HCT116 (cell line): ENCODE results near the gene MTMR12. TPM values are rescaled to one million over a fixed set of nuclear protein-coding genes. Genes with fewer than 3 reads are reported as not detected.

Source experiments
- ATAC-seq: fragments of 200-7000 bp; cut with Tn5 transposase; 2 replicates; pipeline ENCODE4 v1.9.1; 2020; ENCODE audit warnings: mild to moderate bottlenecking, moderate library complexity
- BruUV-seq: library from RNA; stranded (reverse); fragments of 400-500 nt; replicated peaks from 2 replicates; lab custom pipeline; 2021; lab: Mats Ljungman, UMichigan
- CTCF ChIA-PET: fragments of 300-600 bp; sonication (Branson Sonifier 250); formaldehyde crosslinking; loops from one replicate; lab custom pipeline; 2021; ENCODE audit warnings: antibody characterized with exemption; lab: Charles Lee
- POLR2A ChIA-PET: fragments of 300-600, 350-600 bp; sonication (Branson Sonifier 250); formaldehyde crosslinking; loops from one replicate; lab custom pipeline; 2021; ENCODE audit warnings: antibody characterized with exemption; lab: Charles Lee
- RAD21 ChIA-PET, 2 experiments: fragments of 300-600 bp; sonication (Branson Sonifier 250); formaldehyde crosslinking; loops; one replicate each; lab custom pipeline; 2023; ENCODE audit warnings: low total read pairs in 2 of 2; ENCODE audit not compliant: uncharacterized antibody in 2 of 2, unreplicated experiment in 2 of 2, low non-redundant PET in 1 of 2; lab: Charles Lee
- DNase-seq: peaks from one replicate; pipeline ENCODE4 v3.0.0-alpha.2; 2010; ENCODE audit warnings: low read depth, low spot score
- H2AFZ ChIP-seq: fragments of 200-600 bp; shearing (Covaris generic), sonication (generic); 2 replicates; pipeline ENCODE4 v1.6.1; 2017; ENCODE audit warnings: low read depth, mixed run types, mixed read lengths, antibody characterized with exemption, low read length; ENCODE audit not compliant: poor library complexity, severe bottlenecking
- H3K27ac ChIP-seq: 2 replicates; pipeline ENCODE4 v1.5.1; 2012; ENCODE audit warnings: low read depth, low read length
- H3K27me3 ChIP-seq: fragments of 200-600 bp; sonication (generic); 2 replicates; pipeline ENCODE4 v1.6.1; 2016; ENCODE audit warnings: mixed run types, low read length, mixed read lengths; ENCODE audit not compliant: insufficient read depth
- H3K36me3 ChIP-seq, 2 experiments: fragments of 200-500 bp in 1 of 2; fragments of 200-600 bp in 1 of 2; sonication (Bioruptor generic) in 1 of 2; sonication (generic) in 1 of 2; 2 replicates each; pipeline versions ENCODE4 v1.5.1 to v1.6.1; 2014 to 2016; ENCODE audit warnings: low read length in 2 of 2, inconsistent platforms in 1 of 2, mixed read lengths in 1 of 2, mixed run types in 1 of 2; ENCODE audit not compliant: insufficient read depth in 2 of 2, control insufficient read depth in 1 of 2
- H3K4me1 ChIP-seq, 2 experiments: fragments of 200-600 bp in 1 of 2; sonication (generic) in 1 of 2; 2 replicates each; pipeline versions ENCODE4 v1.5.1 to v1.6.1; 2012 to 2017; ENCODE audit warnings: low read length in 2 of 2, inconsistent platforms in 1 of 2, mild to moderate bottlenecking in 1 of 2, mixed read lengths in 1 of 2, mixed run types in 1 of 2, moderate library complexity in 1 of 2; ENCODE audit not compliant: insufficient read depth in 2 of 2, control insufficient read depth in 1 of 2
- H3K4me2 ChIP-seq: fragments of 200-600 bp; sonication (generic); 2 replicates; pipeline ENCODE4 v1.6.1; 2017; ENCODE audit warnings: mixed run types, low read length, mixed read lengths
- H3K4me3 ChIP-seq, 2 experiments: fragments of 200-600 bp in 1 of 2; sonication (generic) in 1 of 2; replicated peaks in 1 of 2; 2 replicates each; pipeline ENCODE4 v1.5.1; 2011 to 2016; ENCODE audit warnings: low read length in 2 of 2, control low read depth in 1 of 2, low read depth in 1 of 2, mild to moderate bottlenecking in 1 of 2, mixed read lengths in 1 of 2, mixed run types in 1 of 2
- H3K79me2 ChIP-seq: fragments of 200-600 bp; sonication (generic); 2 replicates; pipeline ENCODE4 v1.6.1; 2017; ENCODE audit warnings: mild to moderate bottlenecking, mixed run types, low read length, moderate library complexity, mixed read lengths; ENCODE audit not compliant: insufficient read depth
- H3K9ac ChIP-seq: fragments of 200-600 bp; sonication (generic); 2 replicates; pipeline ENCODE4 v1.6.1; 2016; ENCODE audit warnings: low read length, mixed read lengths
- H3K9me2 ChIP-seq: fragments of 200-600 bp; sonication (generic), shearing (Covaris generic); 2 replicates; pipeline ENCODE4 v1.6.1; 2017; ENCODE audit warnings: mixed run types, mild to moderate bottlenecking, moderate library complexity; ENCODE audit not compliant: insufficient read depth
- H3K9me3 ChIP-seq, 2 experiments: fragments of 200-500 bp in 1 of 2; fragments of 200-600 bp in 1 of 2; sonication (Bioruptor generic) in 1 of 2; sonication (generic) in 1 of 2; 2 replicates each; pipeline ENCODE4 v1.6.1; 2014 to 2017; ENCODE audit warnings: low read length in 2 of 2, mixed read lengths in 2 of 2, inconsistent platforms in 1 of 2, low read depth in 1 of 2, mild to moderate bottlenecking in 1 of 2, mixed run types in 1 of 2, moderate library complexity in 1 of 2; ENCODE audit not compliant: control insufficient read depth in 1 of 2, insufficient read depth in 1 of 2
- H4K20me1 ChIP-seq: fragments of 200-600 bp; sonication (generic), shearing (Covaris generic); 2 replicates; pipeline ENCODE4 v1.6.1; 2017; ENCODE audit warnings: mixed run types, mild to moderate bottlenecking, moderate library complexity; ENCODE audit not compliant: insufficient read depth
- ATF3 ChIP-seq: IDR thresholded peaks from 2 replicates; pipeline ENCODE4 v1.6.1; 2012
- CBX3 ChIP-seq: IDR thresholded peaks from 2 replicates; pipeline ENCODE4 v1.6.1; 2012; ENCODE audit warnings: low read depth
- CTCF ChIP-seq, 3 experiments: fragments of 200-600 bp in 1 of 3; sonication (generic) in 1 of 3; IDR thresholded peaks in 2 of 3; conservative IDR thresholded peaks in 1 of 3; 2 replicates each; pipeline ENCODE4 v1.5.1; 2012 to 2017; ENCODE audit warnings: low read depth in 2 of 3, low read length in 2 of 3, antibody characterized with exemption in 1 of 3, borderline replicate concordance in 1 of 3, control low read depth in 1 of 3, mild to moderate bottlenecking in 1 of 3, mixed read lengths in 1 of 3, mixed run types in 1 of 3, moderate library complexity in 1 of 3; ENCODE audit not compliant: insufficient read depth in 1 of 3
- EZH2phosphoT487 ChIP-seq: fragments of 200-600 bp; IDR thresholded peaks from 2 replicates; pipeline ENCODE4 v1.6.1; 2018; ENCODE audit warnings: antibody characterized with exemption, borderline replicate concordance
- JUND ChIP-seq: IDR thresholded peaks from 2 replicates; pipeline ENCODE4 v1.6.1; 2012
- POLR2A ChIP-seq: IDR thresholded peaks from 2 replicates; pipeline ENCODE4 v1.7.0; 2011; ENCODE audit warnings: borderline replicate concordance; ENCODE audit not compliant: insufficient read depth, insufficient read length; ENCODE audit errors: extremely low read depth
- RAD21 ChIP-seq: IDR thresholded peaks from 2 replicates; pipeline ENCODE4 v1.6.1; 2012; ENCODE audit warnings: low read depth, mild to moderate bottlenecking
- SIN3A ChIP-seq: IDR thresholded peaks from 2 replicates; pipeline ENCODE4 v1.6.1; 2012; ENCODE audit warnings: low read depth
- SP1 ChIP-seq: IDR thresholded peaks from 2 replicates; pipeline ENCODE4 v1.6.1; 2012; ENCODE audit warnings: low read depth
- SRF ChIP-seq: IDR thresholded peaks from 2 replicates; pipeline ENCODE4 v1.6.1; 2012; ENCODE audit warnings: low read depth
- TCF7L2 ChIP-seq: IDR thresholded peaks from 2 replicates; pipeline ENCODE4 v1.7.0; 2011; ENCODE audit warnings: borderline replicate concordance, inconsistent platforms; ENCODE audit not compliant: insufficient read depth, insufficient read length; ENCODE audit errors: extremely low read depth
- YY1 ChIP-seq: IDR thresholded peaks from 2 replicates; pipeline ENCODE4 v1.6.1; 2011; ENCODE audit warnings: low read length, low read depth, moderate library complexity, mild to moderate bottlenecking; ENCODE audit not compliant: insufficient replicate concordance; ENCODE audit errors: extremely low read depth
- ZNF274 ChIP-seq: fragments of 200-500 bp; sonication (Bioruptor generic); IDR thresholded peaks from 2 replicates; pipeline ENCODE4 v1.6.1; 2014; ENCODE audit warnings: mild to moderate bottlenecking, low read depth, low read length, inconsistent platforms
- intact Hi-C: fragments of 100-400 bp; cut with micrococcal nuclease; formaldehyde crosslinking; loops from 2 replicates; pipeline ENCODE4 v1.10.0; 2022
- total RNA-seq: library from RNA; stranded (reverse); gene quantifications from one replicate; pipeline ENCODE4 v1.2.1, GENCODE V29; 2021; ENCODE audit not compliant: unreplicated experiment
- TF ChIP-seq, protein P1 (sequence below): IDR thresholded peaks from 2 replicates; pipeline ENCODE4 v1.6.1; 2012; ENCODE audit warnings: low read depth
- TF ChIP-seq, protein P2 (sequence below): IDR thresholded peaks from 2 replicates; pipeline ENCODE4 v1.6.1; 2012

Gene MTMR12
- total RNA-seq, 1 experiment from 2014 or later = 27.3 TPM

DNA sequence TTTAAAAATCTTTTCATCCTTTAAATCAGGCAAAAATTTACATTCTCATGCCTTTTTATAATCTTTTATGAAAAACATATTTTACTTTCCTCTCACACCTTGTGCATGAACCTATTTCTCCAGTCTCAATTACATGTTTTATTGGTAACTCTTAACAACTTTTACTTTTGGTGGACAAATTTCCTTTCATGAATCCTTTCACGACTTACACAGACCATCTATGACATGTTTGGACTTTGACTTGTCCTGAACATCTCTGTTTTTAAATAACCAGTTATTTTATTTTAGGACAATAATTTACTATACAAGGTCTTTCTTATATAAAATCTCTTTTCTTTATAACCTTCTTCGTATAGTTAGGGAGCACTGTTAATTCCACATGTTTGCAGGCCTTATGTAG, 26.5 kb upstream of the MTMR12 start:
- H3K4me1 ChIP-seq = no peaks in the 10 kb centered on the region
- H3K4me2 ChIP-seq = no peak overlapping the region
- H3K27ac ChIP-seq = no peak overlapping the region
- H3K9me2 ChIP-seq = no peaks in the 10 kb centered on the region
- no peak for TF ChIP-seq ZNF274
- no peak for TF ChIP-seq SIN3A
- TF ChIP-seq CBX3 = peak; percentile 68; the same call in 1 of the 2 replicates
- no peak for TF ChIP-seq JUND
- no peak for TF ChIP-seq RAD21
- TF ChIP-seq, all 23 proteins: peak for 1
- H3K9me3 ChIP-seq = peaks cover 6 to 11% of the 10 kb centered on the region in 2 experiments; a peak in 2 of 4 replicates
- H3K4me3 ChIP-seq = no peak overlapping the region
- ChIA-PET RAD21 (no interaction called here), POLR2A (no interaction called here), CTCF (interaction anchor here (0.9 kb wide), 1 partner anchor 10 kb away, joined by 5 read pairs; no protein-coding TSS in a partner anchor)
- H2AFZ ChIP-seq = no peak overlapping the region
- ATAC-seq (no peak), DNase-seq (peak; percentile 39)
- no peaks in the 10 kb centered on the region for H4K20me1 ChIP-seq
- intact Hi-C loops = no loop called here
- no peaks in the 10 kb centered on the region for H3K27me3 ChIP-seq
- no peak overlapping the region for H3K9ac ChIP-seq
- H3K36me3 ChIP-seq = no peaks in the 10 kb centered on the region
- no peaks in the 10 kb centered on the region for H3K79me2 ChIP-seq
- BruUV-seq = no TSS peak

GRCh38 chr5:32332966-32333365, 20.2 kb upstream of the MTMR12 start:
- Histone ChIP-seq H3K4me1 (0 out of 4 replicates have a peak, but pooled peaks cover 0 to 5% of the 10 kb centered on the region in 2 experiments), H3K9me3 (no peaks in the 10 kb centered on the region), H3K9ac (no peak overlapping the region), H3K9me2 (no peaks in the 10 kb centered on the region), H3K4me3 (no peak overlapping the region), H3K36me3 (no peaks in the 10 kb centered on the region), H2AFZ (no peak overlapping the region), H4K20me1 (no peaks in the 10 kb centered on the region), H3K27ac (no peak overlapping the region), H3K27me3 (no peaks in the 10 kb centered on the region), H3K4me2 (no peak overlapping the region), H3K79me2 (no peaks in the 10 kb centered on the region)
- ChIA-PET POLR2A (no interaction called here), CTCF (no interaction called here), RAD21 (no interaction called here)
- intact Hi-C loops = no loop called here
- ATAC-seq = no peak
- no peak for DNase-seq
- no TSS peak for BruUV-seq
- no peak for TF ChIP-seq EZH2phosphoT487
- TF ChIP-seq, protein P1, sequence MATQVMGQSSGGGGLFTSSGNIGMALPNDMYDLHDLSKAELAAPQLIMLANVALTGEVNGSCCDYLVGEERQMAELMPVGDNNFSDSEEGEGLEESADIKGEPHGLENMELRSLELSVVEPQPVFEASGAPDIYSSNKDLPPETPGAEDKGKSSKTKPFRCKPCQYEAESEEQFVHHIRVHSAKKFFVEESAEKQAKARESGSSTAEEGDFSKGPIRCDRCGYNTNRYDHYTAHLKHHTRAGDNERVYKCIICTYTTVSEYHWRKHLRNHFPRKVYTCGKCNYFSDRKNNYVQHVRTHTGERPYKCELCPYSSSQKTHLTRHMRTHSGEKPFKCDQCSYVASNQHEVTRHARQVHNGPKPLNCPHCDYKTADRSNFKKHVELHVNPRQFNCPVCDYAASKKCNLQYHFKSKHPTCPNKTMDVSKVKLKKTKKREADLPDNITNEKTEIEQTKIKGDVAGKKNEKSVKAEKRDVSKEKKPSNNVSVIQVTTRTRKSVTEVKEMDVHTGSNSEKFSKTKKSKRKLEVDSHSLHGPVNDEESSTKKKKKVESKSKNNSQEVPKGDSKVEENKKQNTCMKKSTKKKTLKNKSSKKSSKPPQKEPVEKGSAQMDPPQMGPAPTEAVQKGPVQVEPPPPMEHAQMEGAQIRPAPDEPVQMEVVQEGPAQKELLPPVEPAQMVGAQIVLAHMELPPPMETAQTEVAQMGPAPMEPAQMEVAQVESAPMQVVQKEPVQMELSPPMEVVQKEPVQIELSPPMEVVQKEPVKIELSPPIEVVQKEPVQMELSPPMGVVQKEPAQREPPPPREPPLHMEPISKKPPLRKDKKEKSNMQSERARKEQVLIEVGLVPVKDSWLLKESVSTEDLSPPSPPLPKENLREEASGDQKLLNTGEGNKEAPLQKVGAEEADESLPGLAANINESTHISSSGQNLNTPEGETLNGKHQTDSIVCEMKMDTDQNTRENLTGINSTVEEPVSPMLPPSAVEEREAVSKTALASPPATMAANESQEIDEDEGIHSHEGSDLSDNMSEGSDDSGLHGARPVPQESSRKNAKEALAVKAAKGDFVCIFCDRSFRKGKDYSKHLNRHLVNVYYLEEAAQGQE = no peak
- no peak for TF ChIP-seq POLR2A
- TF ChIP-seq SP1 = no peak
- no peak for TF ChIP-seq ZNF274
- TF ChIP-seq SRF = no peak
- TF ChIP-seq, protein P2, sequence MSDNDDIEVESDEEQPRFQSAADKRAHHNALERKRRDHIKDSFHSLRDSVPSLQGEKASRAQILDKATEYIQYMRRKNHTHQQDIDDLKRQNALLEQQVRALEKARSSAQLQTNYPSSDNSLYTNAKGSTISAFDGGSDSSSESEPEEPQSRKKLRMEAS = no peak
- TF ChIP-seq ATF3 = no peak
- TF ChIP-seq CTCF (IDR thresholded peaks at IDR 0.05 in 2 of 3, conservative IDR thresholded peaks at IDR 0.05 in 1 of 3; ENCODE audit: borderline replicate concordance in 1 of 3, insufficient read depth in 1 of 3, low read depth in 2 of 3, low read length in 2 of 3) = no peak
- TF ChIP-seq JUND = no peak
- TF ChIP-seq SIN3A = no peak
- no peak for TF ChIP-seq RAD21
- no peak for TF ChIP-seq TCF7L2
- no peak for TF ChIP-seq YY1
